SK-N-SH treated with all-trans-retinoic acid at 6 μM for 48 hours (cell line): ENCODE data around the gene SART3.

Source experiments
- ISL1 ChIP-seq: fragments of 250-450 bp; sonication (Bioruptor Pico); IDR thresholded peaks from 2 replicates; pipeline ENCODE4 v2.1.2; 2022; ENCODE audit warnings: mild to moderate bottlenecking, moderate library complexity
- OSR1 ChIP-seq: fragments of 250-450 bp; sonication (Bioruptor Pico); IDR thresholded peaks from 2 replicates; pipeline ENCODE4 v1.8.0; 2022; ENCODE audit warnings: moderate library complexity, mild to moderate bottlenecking, inconsistent platforms
- RARB ChIP-seq: fragments of 250-450 bp; sonication (Bioruptor Pico); IDR thresholded peaks from 2 replicates; pipeline ENCODE4 v1.8.0; 2021; ENCODE audit warnings: mild to moderate bottlenecking, moderate library complexity
- TCF4 ChIP-seq: fragments of 250-450 bp; sonication (Bioruptor Pico); IDR thresholded peaks from 2 replicates; pipeline ENCODE4 v1.8.0; 2021; ENCODE audit warnings: mild to moderate bottlenecking, moderate library complexity, borderline replicate concordance
- ZC3H10 ChIP-seq: fragments of 250-450 bp; sonication (Bioruptor Pico); IDR thresholded peaks from 2 replicates; pipeline ENCODE4 v1.5.1; 2021; ENCODE audit warnings: mild to moderate bottlenecking, moderate library complexity
- ZNF8 ChIP-seq: fragments of 450-650 bp; formaldehyde crosslinking; IDR thresholded peaks from 2 replicates; pipeline ENCODE4 v1.5.0; 2020; ENCODE audit warnings: mild to moderate bottlenecking, moderate library complexity
- TF ChIP-seq, protein P1 (sequence below): fragments of 250-450 bp; sonication (Bioruptor Pico); IDR thresholded peaks from 2 replicates; pipeline ENCODE4 v1.8.0; 2020; ENCODE audit warnings: mild to moderate bottlenecking, moderate library complexity, borderline replicate concordance
- TF ChIP-seq, protein P2 (sequence below): fragments of 250-450 bp; sonication (Bioruptor Pico); IDR thresholded peaks from 2 replicates; pipeline ENCODE4 v1.5.0; 2020; ENCODE audit warnings: mild to moderate bottlenecking, moderate library complexity

DNA sequence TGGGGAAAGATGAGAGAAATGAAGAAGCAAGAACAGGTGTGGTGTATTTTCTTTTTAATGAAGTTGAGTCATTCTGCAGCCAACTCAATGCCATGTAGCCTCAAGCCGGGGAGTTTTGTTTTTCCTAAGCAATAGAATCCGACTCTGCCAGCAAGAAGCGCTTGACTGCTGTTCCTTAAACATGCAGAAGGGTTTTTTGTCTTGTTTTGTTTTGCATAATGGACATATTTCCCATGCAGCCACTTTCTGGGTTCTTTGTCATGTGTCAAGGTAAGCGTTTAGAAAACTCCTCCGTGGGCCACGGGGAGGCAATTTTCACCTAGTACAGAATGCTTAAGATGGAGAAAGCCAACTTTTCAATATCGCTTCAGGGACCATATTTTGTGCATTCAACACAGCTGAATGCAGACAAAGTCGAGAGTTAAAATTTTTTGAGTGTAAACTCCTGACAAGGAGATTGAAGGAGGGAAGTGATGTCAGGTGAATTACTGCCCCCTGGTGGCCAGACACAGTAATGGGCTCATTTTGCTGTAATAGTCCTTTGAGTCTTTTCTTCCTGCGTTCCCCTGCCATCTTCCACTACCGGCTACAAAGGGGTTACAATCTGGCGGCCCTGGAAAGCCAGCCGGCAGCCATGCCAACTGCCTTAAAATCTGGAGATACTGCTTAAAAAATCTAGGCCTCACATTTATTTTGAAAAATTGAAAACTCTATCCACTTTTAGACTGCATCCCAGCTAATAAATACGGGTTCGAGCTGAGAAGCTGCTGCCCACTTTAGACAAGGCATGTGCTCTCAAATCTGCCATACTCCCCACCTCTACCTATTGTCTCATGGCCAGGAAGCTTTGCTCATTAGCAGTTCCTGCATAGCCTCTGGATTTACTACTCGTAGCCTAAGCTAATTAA lies 49.1 kb downstream of the SART3 start:
- TF ChIP-seq OSR1 (CRISPR knock-in tag) (no peak), TCF4 (CRISPR knock-in tag) (no peak), RARB (no peak), ZC3H10 (CRISPR knock-in tag) (no peak), ISL1 (no peak), ZNF8 (CRISPR knock-in tag) (no peak)
- TF ChIP-seq, protein P1, sequence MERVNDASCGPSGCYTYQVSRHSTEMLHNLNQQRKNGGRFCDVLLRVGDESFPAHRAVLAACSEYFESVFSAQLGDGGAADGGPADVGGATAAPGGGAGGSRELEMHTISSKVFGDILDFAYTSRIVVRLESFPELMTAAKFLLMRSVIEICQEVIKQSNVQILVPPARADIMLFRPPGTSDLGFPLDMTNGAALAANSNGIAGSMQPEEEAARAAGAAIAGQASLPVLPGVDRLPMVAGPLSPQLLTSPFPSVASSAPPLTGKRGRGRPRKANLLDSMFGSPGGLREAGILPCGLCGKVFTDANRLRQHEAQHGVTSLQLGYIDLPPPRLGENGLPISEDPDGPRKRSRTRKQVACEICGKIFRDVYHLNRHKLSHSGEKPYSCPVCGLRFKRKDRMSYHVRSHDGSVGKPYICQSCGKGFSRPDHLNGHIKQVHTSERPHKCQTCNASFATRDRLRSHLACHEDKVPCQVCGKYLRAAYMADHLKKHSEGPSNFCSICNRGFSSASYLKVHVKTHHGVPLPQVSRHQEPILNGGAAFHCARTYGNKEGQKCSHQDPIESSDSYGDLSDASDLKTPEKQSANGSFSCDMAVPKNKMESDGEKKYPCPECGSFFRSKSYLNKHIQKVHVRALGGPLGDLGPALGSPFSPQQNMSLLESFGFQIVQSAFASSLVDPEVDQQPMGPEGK (CRISPR knock-in tag): no peak
- TF ChIP-seq, protein P2, sequence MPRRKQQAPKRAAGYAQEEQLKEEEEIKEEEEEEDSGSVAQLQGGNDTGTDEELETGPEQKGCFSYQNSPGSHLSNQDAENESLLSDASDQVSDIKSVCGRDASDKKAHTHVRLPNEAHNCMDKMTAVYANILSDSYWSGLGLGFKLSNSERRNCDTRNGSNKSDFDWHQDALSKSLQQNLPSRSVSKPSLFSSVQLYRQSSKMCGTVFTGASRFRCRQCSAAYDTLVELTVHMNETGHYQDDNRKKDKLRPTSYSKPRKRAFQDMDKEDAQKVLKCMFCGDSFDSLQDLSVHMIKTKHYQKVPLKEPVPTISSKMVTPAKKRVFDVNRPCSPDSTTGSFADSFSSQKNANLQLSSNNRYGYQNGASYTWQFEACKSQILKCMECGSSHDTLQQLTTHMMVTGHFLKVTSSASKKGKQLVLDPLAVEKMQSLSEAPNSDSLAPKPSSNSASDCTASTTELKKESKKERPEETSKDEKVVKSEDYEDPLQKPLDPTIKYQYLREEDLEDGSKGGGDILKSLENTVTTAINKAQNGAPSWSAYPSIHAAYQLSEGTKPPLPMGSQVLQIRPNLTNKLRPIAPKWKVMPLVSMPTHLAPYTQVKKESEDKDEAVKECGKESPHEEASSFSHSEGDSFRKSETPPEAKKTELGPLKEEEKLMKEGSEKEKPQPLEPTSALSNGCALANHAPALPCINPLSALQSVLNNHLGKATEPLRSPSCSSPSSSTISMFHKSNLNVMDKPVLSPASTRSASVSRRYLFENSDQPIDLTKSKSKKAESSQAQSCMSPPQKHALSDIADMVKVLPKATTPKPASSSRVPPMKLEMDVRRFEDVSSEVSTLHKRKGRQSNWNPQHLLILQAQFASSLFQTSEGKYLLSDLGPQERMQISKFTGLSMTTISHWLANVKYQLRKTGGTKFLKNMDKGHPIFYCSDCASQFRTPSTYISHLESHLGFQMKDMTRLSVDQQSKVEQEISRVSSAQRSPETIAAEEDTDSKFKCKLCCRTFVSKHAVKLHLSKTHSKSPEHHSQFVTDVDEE: no peak
